Pancreas (tissue), 10 donors: ENCODE data around the gene TTLL8. TPM values are rescaled to one million over a fixed set of nuclear protein-coding genes. Genes with fewer than 3 reads are reported as not detected.

Experiments used
- ATAC-seq, 4 donors: fragments of 200-7000 bp; cut with Tn5 transposase; one replicate each; pipeline versions ENCODE4 v1.8.0 to v1.9.1; 2020; ENCODE audit warnings: mild to moderate bottlenecking in 4 of 4, moderate library complexity in 4 of 4
- DNase-seq, 6 donors: peaks; one replicate each; pipeline ENCODE4 v3.0.0-alpha.2; 2020
- FAIRE-seq: peaks from 2 replicates; lab custom pipeline; 2012; peaks lifted over from hg19 to GRCh38; lab: Jason Lieb, UNC
- H3K27ac ChIP-seq, 4 donors: fragments of 200-600 bp; sonication (generic); 1 replicate in 3 of 4; 2 replicates in 1 of 4; pipeline versions ENCODE4 v1.5.0 to v1.8.0; 2020
- H3K27me3 ChIP-seq, 4 donors: fragments of 200-600 bp; one replicate each; pipeline ENCODE4 v1.8.0; 2021
- H3K36me3 ChIP-seq, 3 donors: fragments of 200-600 bp; sonication (generic) in 1 of 3; one replicate each; pipeline versions ENCODE4 v1.5.0 to v1.8.0; 2020 to 2021
- H3K4me1 ChIP-seq, 3 donors: fragments of 200-600 bp; one replicate each; pipeline ENCODE4 v1.8.0; 2021
- H3K4me3 ChIP-seq, 4 donors: fragments of 200-600 bp; sonication (generic) in 2 of 4; one replicate each; pipeline versions ENCODE4 v1.5.0 to v1.8.0; 2020 to 2021
- H3K9me3 ChIP-seq, 4 donors: fragments of 200-600 bp; one replicate each; pipeline ENCODE4 v1.8.0; 2021
- WGBS, 2 donors: extraction: QIAGEN DNeasy Blood & Tissue Kit; methylation state at CpG; one replicate each; pipeline ENCODE4 v1.1.7; 2013; 5-methylcytosine and 5-hydroxymethylcytosine counted together
- intact Hi-C, 3 donors: fragments of 100-400 bp; cut with DNase I; formaldehyde crosslinking; loops; one replicate each; pipeline versions ENCODE4 v1.11.1 to v1.14.2; 2022
- polyA plus RNA-seq, 2 donors: library from polyadenylated mRNA; stranded (reverse); fragments of 200-250 nt; gene quantifications; one replicate each; pipeline ENCODE4 v1.2.3, GENCODE V29; 2013
- total RNA-seq, 6 donors: library from RNA; stranded (reverse); fragmentation: NEBNext Ultra II Directional in 4 of 6; extraction: Animal tissue kit (Norgen Biotek cat#: 25700) in 4 of 6; gene quantifications; one replicate each; pipeline versions ENCODE4 v1.2.1 to v1.2.4, GENCODE V29; 2021 to 2023
- TF ChIP-seq, protein P1 (sequence below), 4 donors: fragments of 200-600 bp; sonication (generic) in 3 of 4; IDR thresholded peaks; one replicate each; pipeline versions ENCODE4 v1.5.0 to v1.8.0; 2021; ENCODE audit warnings: antibody characterized with exemption in 4 of 4
- donor health status: healthy with polysubstance abuse.
- donor health status: DM: no; HTN: no; CAD: no; lungs with moderate emphysema.
- donor health status: DM: no; HTN: no; CAD: no.
- donor health status: control.
- donor health status: control.
- donor health status: Bipolar disorder and iron deficiency.
- donor health status: DM: yes; HTN: yes; CAD: no.
- donor health status: DM: no; HTN: no; CAD: no.
- donor health status: DM: no; HTN: no; CAD: no.
- donor health status: DM: yes; HTN: yes; CAD: no.

TTLL8 gene
- total and polyA plus RNA-seq, 8 donors: not detected

DNA sequence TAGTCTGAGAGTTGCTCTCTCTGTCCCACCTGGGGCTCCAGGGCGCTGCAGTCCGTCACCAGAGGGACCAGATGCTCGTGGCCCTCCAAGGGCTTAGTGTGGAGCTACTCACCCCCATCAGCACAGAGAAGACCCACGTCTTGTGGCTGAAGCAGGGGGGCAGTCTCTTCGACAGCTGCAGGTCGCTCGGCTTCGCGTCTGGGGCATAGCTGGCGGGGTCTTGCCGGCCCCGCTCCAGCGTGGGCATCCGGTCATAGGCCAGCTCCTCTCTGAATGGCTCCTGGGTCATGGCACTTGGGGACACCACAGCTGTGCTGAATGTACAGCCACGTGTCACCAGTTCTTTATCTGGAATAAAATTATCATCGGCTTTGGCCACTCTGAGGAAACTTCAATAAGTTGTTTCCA is 26.5 kb upstream of the TTLL8 start:
- TF ChIP-seq, protein P1, sequence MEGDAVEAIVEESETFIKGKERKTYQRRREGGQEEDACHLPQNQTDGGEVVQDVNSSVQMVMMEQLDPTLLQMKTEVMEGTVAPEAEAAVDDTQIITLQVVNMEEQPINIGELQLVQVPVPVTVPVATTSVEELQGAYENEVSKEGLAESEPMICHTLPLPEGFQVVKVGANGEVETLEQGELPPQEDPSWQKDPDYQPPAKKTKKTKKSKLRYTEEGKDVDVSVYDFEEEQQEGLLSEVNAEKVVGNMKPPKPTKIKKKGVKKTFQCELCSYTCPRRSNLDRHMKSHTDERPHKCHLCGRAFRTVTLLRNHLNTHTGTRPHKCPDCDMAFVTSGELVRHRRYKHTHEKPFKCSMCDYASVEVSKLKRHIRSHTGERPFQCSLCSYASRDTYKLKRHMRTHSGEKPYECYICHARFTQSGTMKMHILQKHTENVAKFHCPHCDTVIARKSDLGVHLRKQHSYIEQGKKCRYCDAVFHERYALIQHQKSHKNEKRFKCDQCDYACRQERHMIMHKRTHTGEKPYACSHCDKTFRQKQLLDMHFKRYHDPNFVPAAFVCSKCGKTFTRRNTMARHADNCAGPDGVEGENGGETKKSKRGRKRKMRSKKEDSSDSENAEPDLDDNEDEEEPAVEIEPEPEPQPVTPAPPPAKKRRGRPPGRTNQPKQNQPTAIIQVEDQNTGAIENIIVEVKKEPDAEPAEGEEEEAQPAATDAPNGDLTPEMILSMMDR (IDR thresholded peaks at IDR 0.05): no peak
- intact Hi-C loops: no loop called here
- Histone ChIP-seq H3K27me3 (peaks cover 0 to 20% (median 0%) of the 10 kb centered on the region in 4 donors), H3K4me1 (no peaks in the 10 kb centered on the region), H3K27ac (no peak overlapping the region), H3K9me3 (no peaks in the 10 kb centered on the region), H3K4me3 (no peak overlapping the region), H3K36me3 (no peaks in the 10 kb centered on the region)
- DNase-seq (no peak), ATAC-seq (no peak), FAIRE-seq (no peak)
- 72 to 77% methylated on average over 16 of the region's 16 CpGs for WGBS, 2 donors

DNA sequence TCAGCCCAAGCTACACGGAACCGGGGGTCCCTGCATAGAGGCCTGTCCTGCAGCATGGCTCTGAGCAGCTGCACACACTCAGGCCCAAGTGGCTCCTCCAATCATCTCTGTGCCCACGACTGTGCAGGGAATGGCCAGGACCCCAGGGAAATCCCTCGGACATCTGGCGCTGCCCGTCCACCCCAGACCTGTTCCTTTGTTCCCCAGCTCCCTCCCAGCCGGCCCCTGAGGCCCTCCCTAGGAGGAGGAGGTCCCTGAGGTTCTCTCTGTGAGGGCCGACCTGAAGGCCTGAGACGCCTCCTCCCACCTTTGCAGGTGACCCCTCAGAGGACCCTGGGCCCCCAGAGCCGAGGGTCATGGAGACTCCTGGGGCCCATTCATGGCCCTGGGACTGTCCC is 26.0 kb upstream of the TTLL8 start:
- H3K27me3 ChIP-seq: peaks cover 0 to 19% (median 0%) of the 10 kb centered on the region in 4 donors
- no peaks in the 10 kb centered on the region for H3K9me3 ChIP-seq
- 61 to 76% methylated on average over 10 of the region's 10 CpGs for WGBS, 2 donors
- H3K36me3 ChIP-seq: no peaks in the 10 kb centered on the region
- H3K4me3 ChIP-seq: no peak overlapping the region
- H3K4me1 ChIP-seq: no peaks in the 10 kb centered on the region
- no peak overlapping the region for H3K27ac ChIP-seq
- no peak for DNase-seq
- TF ChIP-seq, protein P1 (IDR thresholded peaks at IDR 0.05): no peak
- FAIRE-seq: no peak
- intact Hi-C loops: no loop called here
- no peak for ATAC-seq

DNA sequence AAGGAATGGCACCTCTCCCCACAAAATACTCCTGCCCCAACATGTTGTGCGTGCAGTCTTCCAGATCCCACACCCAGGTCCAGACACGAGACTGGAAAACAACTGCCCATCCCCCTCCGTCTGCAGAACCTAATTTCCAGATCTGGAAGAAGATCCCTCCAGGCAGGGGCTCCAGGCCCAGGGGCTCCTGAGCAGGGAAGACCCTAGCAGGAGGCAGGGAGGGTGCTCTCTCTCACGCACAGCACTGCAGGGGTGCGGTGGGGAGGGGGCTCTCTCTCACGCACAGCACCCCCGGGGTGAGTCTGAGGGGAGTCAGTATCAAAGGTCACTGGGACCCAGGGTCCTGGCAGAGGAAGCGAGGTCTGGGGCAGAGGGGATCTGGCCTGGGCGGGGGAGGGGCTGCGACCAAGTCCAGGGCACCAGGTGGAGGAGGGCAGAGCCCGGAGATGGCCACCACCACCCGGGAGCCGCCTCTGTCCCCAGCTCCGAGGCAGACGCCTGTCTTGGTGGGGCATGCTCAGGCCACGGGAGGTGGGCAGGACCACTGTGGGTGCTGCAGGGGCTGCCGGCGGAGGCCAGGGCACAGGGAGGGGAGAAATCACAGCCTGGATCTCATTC is 25.5 kb upstream of the TTLL8 start:
- Histone ChIP-seq H3K36me3 (no peaks in the 10 kb centered on the region), H3K27me3 (peaks cover 0 to 14% (median 0%) of the 10 kb centered on the region in 4 donors), H3K4me1 (no peaks in the 10 kb centered on the region), H3K4me3 (no peak overlapping the region), H3K27ac (no peak overlapping the region), H3K9me3 (no peaks in the 10 kb centered on the region)
- ATAC-seq: no peak
- no peak for DNase-seq
- 48 to 59% methylated on average over 16 to 18 of the region's 18 CpGs for whole genome bisulfite sequencing, 2 donors
- no peak for FAIRE-seq
- intact Hi-C loops: no loop called here
- TF ChIP-seq, protein P1 (IDR thresholded peaks at IDR 0.05): no peak

DNA sequence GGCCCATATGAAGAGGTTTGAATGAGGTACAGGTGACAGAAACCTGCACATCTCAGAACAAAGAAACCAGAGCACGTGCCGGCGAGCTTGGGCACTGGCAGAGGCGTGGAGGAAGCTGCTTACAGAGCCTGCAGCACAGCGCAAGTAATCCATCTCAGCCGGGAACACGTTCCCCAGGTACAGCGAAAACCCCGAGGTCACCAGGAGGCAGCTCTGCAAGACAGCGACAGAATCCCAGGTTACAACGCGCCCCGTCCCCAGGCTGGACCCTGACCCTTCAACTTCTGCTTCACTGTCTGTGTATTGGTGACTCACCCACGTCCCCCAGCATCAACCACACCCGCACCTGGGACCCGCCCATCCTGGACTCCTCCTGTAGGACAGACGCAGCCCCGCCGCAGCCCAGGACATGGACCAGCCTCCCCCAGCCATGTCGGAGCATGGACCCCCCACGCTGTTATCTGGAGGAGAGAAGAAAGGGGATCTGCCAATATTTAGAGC is 24.9 kb upstream of the TTLL8 start:
- intact Hi-C loops: no loop called here
- Histone ChIP-seq H3K4me1 (no peaks in the 10 kb centered on the region), H3K9me3 (no peaks in the 10 kb centered on the region), H3K27ac (no peak overlapping the region), H3K4me3 (no peak overlapping the region), H3K27me3 (peaks cover 0 to 9% (median 0%) of the 10 kb centered on the region in 4 donors), H3K36me3 (no peaks in the 10 kb centered on the region)
- no peak for FAIRE-seq
- no peak for ATAC-seq
- TF ChIP-seq, protein P1 (IDR thresholded peaks at IDR 0.05): no peak
- DNase-seq: no peak
- WGBS, 2 donors: 59 to 68% methylated on average over 21 of the region's 21 CpGs

DNA sequence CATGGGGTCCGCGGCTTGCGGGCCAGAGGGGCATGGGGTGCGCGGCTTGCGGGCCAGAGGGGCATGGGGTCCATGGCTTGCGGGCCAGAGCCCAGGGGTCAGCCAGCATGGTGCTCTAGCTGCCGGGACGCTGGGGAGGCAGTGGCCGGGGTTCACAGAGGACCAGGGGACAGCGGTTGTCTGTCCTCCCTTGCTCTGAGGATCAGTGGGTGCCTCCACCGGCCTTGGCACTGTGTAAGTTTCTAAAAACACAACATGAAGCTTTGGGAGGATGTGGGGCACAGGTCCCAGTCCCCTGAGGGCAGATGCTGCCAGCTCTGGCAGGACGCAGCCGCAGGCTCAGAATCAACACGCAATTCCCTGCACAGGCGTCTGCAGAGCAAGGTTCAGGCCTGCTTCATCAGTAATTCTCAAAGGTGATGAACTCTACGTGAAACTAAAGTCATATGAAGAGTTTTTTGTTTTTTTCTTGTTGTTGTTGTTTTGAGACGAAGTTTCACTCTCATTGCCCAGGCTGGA is 24.2 kb upstream of the TTLL8 start:
- ATAC-seq (no peak), FAIRE-seq (no peak), DNase-seq (peak in 1 of 6 donors; percentile 54)
- Histone ChIP-seq H3K27ac (no peak overlapping the region), H3K4me3 (no peak overlapping the region), H3K27me3 (peaks cover 0 to 3% (median 0%) of the 10 kb centered on the region in 4 donors), H3K36me3 (no peaks in the 10 kb centered on the region), H3K9me3 (no peaks in the 10 kb centered on the region), H3K4me1 (no peaks in the 10 kb centered on the region)
- TF ChIP-seq, protein P1 (IDR thresholded peaks at IDR 0.05): no peak
- WGBS, 2 donors: 79 to 86% methylated on average over 17 to 18 of the region's 18 CpGs
- intact Hi-C loops: no loop called here
